ENCODE measurements around the gene ACBD6. TPM values are rescaled to one million over a fixed set of nuclear protein-coding genes. Genes with fewer than 3 reads are reported as not detected.

Gene ACBD6
- total RNA-seq, 1 experiment from 2014 or later: 74.0 TPM

GRCh38 chr1:180247580-180247979, 254.8 kb downstream of the ACBD6 start:
- Histone ChIP-seq H3K27me3 (ENCODE audit: low read length) (no peaks in the 10 kb centered on the region), H3K79me2 (ENCODE audit: low read length) (no peaks in the 10 kb centered on the region), H3K9me2 (replicated peaks; ENCODE audit: insufficient read depth, low read length) (no peaks in the 10 kb centered on the region), H3K9ac (ENCODE audit: low read length) (no peak overlapping the region), H3K36me3 (ENCODE audit: insufficient read depth, low read length) (no peaks in the 10 kb centered on the region), H3K4me1 (ENCODE audit: low read length) (no peaks in the 10 kb centered on the region), H3K4me2 (ENCODE audit: low read depth, low read length, poor library complexity, severe bottlenecking) (no peak overlapping the region), H3K4me3 (ENCODE audit: low read length) (no peak overlapping the region), H3K9me3 (ENCODE audit: low read length) (no peaks in the 10 kb centered on the region), H2AFZ (ENCODE audit: low read length) (no peak overlapping the region), H3K27ac (ENCODE audit: low read length) (no peak overlapping the region), H4K20me1 (ENCODE audit: insufficient read depth, low read depth, low read length) (no peaks in the 10 kb centered on the region)
- DNase-seq: no peak

GRCh38 chr1:180247061-180247460, 255.3 kb downstream of the ACBD6 start:
- Histone ChIP-seq H3K4me3 (ENCODE audit: low read length) (no peak overlapping the region), H3K79me2 (ENCODE audit: low read length) (no peaks in the 10 kb centered on the region), H3K4me2 (ENCODE audit: low read depth, low read length, poor library complexity, severe bottlenecking) (no peak overlapping the region), H3K9me2 (replicated peaks; ENCODE audit: insufficient read depth, low read length) (no peaks in the 10 kb centered on the region), H2AFZ (ENCODE audit: low read length) (no peak overlapping the region), H3K27ac (ENCODE audit: low read length) (no peak overlapping the region), H3K36me3 (ENCODE audit: insufficient read depth, low read length) (no peaks in the 10 kb centered on the region), H3K9me3 (ENCODE audit: low read length) (no peaks in the 10 kb centered on the region), H3K4me1 (ENCODE audit: low read length) (no peaks in the 10 kb centered on the region), H3K9ac (ENCODE audit: low read length) (no peak overlapping the region), H4K20me1 (ENCODE audit: insufficient read depth, low read depth, low read length) (no peaks in the 10 kb centered on the region), H3K27me3 (ENCODE audit: low read length) (no peaks in the 10 kb centered on the region)
- no peak for DNase-seq

DNA sequence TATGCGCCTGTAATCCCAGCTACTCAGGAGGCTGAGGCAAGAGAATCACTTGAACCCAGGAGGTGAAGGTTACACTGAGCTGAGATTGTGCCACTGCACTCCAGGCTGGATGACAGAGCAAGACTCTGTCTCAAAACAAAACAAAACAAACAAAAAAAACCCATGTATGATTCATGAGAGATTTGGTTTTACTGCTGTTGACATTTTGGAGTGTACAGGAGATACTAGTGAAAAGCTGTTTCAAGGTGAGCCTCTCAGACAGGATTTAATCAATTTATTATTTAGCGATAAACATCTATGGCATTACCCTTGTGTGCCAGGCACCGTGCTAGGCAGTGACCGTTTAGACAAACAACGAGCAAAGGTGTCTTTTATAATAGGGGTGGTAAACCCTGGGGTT, 255.8 kb downstream of the ACBD6 start:
- H2AFZ ChIP-seq (ENCODE audit: low read length): no peak overlapping the region
- no peak overlapping the region for H3K27ac ChIP-seq (ENCODE audit: low read length)
- H3K9me2 ChIP-seq (replicated peaks; ENCODE audit: insufficient read depth, low read length): no peaks in the 10 kb centered on the region
- H3K36me3 ChIP-seq (ENCODE audit: insufficient read depth, low read length): no peaks in the 10 kb centered on the region
- DNase-seq: no peak
- H3K79me2 ChIP-seq (ENCODE audit: low read length): no peaks in the 10 kb centered on the region
- no peaks in the 10 kb centered on the region for H3K9me3 ChIP-seq (ENCODE audit: low read length)
- H3K4me2 ChIP-seq (ENCODE audit: low read depth, low read length, poor library complexity, severe bottlenecking): no peak overlapping the region
- H3K4me1 ChIP-seq (ENCODE audit: low read length): no peaks in the 10 kb centered on the region
- no peaks in the 10 kb centered on the region for H4K20me1 ChIP-seq (ENCODE audit: insufficient read depth, low read depth, low read length)
- no peaks in the 10 kb centered on the region for H3K27me3 ChIP-seq (ENCODE audit: low read length)
- no peak overlapping the region for H3K4me3 ChIP-seq (ENCODE audit: low read length)
- no peak overlapping the region for H3K9ac ChIP-seq (ENCODE audit: low read length)

DNA sequence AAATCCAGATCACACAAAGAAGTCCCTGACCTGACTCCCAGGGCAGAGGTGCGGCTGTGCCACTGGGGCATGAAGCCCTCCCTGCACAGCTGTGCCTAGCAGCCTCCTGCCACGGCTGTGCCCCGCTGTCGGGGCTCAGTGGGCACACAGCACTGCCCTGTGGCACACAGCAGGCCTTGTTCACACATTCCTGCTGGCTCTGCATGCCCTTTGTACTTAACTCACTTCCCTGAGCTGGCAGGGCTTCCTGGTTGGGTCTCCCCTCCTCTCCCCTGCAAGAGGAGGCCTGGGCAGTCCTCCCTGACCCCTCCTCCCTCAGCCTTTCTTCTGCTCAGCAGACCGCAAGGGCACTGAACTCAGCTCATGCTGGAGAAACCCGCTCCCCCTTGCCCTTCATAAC, 257.5 kb downstream of the ACBD6 start:
- H3K4me3 ChIP-seq (ENCODE audit: low read length): no peak overlapping the region
- DNase-seq: no peak
- no peak overlapping the region for H2AFZ ChIP-seq (ENCODE audit: low read length)
- H3K9me2 ChIP-seq (replicated peaks; ENCODE audit: insufficient read depth, low read length): no peaks in the 10 kb centered on the region
- H3K4me2 ChIP-seq (ENCODE audit: low read depth, low read length, poor library complexity, severe bottlenecking): no peak overlapping the region
- no peaks in the 10 kb centered on the region for H3K4me1 ChIP-seq (ENCODE audit: low read length)
- no peak overlapping the region for H3K27ac ChIP-seq (ENCODE audit: low read length)
- H3K27me3 ChIP-seq (ENCODE audit: low read length): no peaks in the 10 kb centered on the region; the same call in 1 of the 2 replicates
- no peaks in the 10 kb centered on the region for H4K20me1 ChIP-seq (ENCODE audit: insufficient read depth, low read depth, low read length)
- H3K9ac ChIP-seq (ENCODE audit: low read length): no peak overlapping the region
- H3K9me3 ChIP-seq (ENCODE audit: low read length): no peaks in the 10 kb centered on the region
- no peaks in the 10 kb centered on the region for H3K79me2 ChIP-seq (ENCODE audit: low read length)
- no peaks in the 10 kb centered on the region for H3K36me3 ChIP-seq (ENCODE audit: insufficient read depth, low read length)

GRCh38 chr1:180243517-180244221, 258.7 kb downstream of the ACBD6 start:
- H3K4me1 ChIP-seq (ENCODE audit: low read length): no peaks in the 10 kb centered on the region
- H3K4me2 ChIP-seq (ENCODE audit: low read depth, low read length, poor library complexity, severe bottlenecking): no peak overlapping the region
- no peak overlapping the region for H2AFZ ChIP-seq (ENCODE audit: low read length)
- H3K36me3 ChIP-seq (ENCODE audit: insufficient read depth, low read length): no peaks in the 10 kb centered on the region
- no peaks in the 10 kb centered on the region for H4K20me1 ChIP-seq (ENCODE audit: insufficient read depth, low read depth, low read length)
- H3K27ac ChIP-seq (ENCODE audit: low read length): no peak overlapping the region
- H3K9me2 ChIP-seq (replicated peaks; ENCODE audit: insufficient read depth, low read length): no peaks in the 10 kb centered on the region
- H3K79me2 ChIP-seq (ENCODE audit: low read length): no peaks in the 10 kb centered on the region
- H3K9me3 ChIP-seq (ENCODE audit: low read length): no peaks in the 10 kb centered on the region
- H3K27me3 ChIP-seq (ENCODE audit: low read length): no peaks in the 10 kb centered on the region; the same call in 1 of the 2 replicates
- no peak overlapping the region for H3K4me3 ChIP-seq (ENCODE audit: low read length)
- DNase-seq: no peak
- H3K9ac ChIP-seq (ENCODE audit: low read length): no peak overlapping the region

DNA sequence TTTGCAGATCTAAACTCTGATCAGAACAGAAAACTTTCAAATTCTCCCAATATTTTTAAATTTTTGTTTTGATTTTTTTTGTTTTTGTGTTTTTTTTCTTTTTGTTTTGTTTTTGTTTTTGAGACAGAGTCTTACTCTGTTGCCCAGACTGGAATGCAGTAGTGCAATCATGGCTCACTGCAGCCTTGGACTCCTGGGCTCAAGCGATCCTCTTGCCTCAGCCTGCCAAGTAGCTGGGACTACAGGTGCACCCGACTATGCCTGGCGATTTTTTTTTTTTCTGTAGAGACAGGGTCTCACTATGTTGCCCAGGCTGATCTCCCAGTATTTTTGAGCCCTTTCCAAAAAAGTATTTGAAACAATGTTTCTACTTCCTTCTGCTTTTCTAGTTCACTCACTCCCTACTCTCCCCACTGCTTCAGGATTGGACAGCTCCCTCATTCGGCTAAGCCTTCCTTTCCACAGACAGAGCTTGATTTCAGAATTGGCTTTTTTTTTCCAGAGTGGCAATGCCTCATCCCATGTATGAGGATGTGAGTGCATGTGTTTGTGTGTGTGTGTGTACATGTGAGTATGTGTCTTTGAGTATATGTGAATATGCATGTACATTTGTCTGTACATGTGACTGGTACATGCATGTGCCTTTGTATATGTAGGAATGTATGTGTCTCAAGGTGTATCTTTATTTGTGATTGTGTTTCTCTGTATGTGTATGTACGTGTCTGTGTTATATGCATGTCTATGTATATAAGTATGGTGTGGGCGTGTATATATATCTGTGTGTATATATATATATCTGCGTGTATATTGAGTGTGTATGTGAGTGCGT, 260.4 kb downstream of the ACBD6 start:
- Histone ChIP-seq H3K79me2 (ENCODE audit: low read length) (no peaks in the 10 kb centered on the region), H3K4me2 (ENCODE audit: low read depth, low read length, poor library complexity, severe bottlenecking) (no peak overlapping the region), H3K27ac (ENCODE audit: low read length) (no peak overlapping the region), H4K20me1 (ENCODE audit: insufficient read depth, low read depth, low read length) (no peaks in the 10 kb centered on the region), H3K4me1 (ENCODE audit: low read length) (no peaks in the 10 kb centered on the region), H2AFZ (ENCODE audit: low read length) (no peak overlapping the region), H3K36me3 (ENCODE audit: insufficient read depth, low read length) (no peaks in the 10 kb centered on the region), H3K27me3 (ENCODE audit: low read length) (no peaks in the 10 kb centered on the region; the same call in 1 of the 2 replicates), H3K9me3 (ENCODE audit: low read length) (no peaks in the 10 kb centered on the region), H3K4me3 (ENCODE audit: low read length) (no peak overlapping the region), H3K9me2 (replicated peaks; ENCODE audit: insufficient read depth, low read length) (no peaks in the 10 kb centered on the region), H3K9ac (ENCODE audit: low read length) (no peak overlapping the region)
- no peak for DNase-seq

DNA sequence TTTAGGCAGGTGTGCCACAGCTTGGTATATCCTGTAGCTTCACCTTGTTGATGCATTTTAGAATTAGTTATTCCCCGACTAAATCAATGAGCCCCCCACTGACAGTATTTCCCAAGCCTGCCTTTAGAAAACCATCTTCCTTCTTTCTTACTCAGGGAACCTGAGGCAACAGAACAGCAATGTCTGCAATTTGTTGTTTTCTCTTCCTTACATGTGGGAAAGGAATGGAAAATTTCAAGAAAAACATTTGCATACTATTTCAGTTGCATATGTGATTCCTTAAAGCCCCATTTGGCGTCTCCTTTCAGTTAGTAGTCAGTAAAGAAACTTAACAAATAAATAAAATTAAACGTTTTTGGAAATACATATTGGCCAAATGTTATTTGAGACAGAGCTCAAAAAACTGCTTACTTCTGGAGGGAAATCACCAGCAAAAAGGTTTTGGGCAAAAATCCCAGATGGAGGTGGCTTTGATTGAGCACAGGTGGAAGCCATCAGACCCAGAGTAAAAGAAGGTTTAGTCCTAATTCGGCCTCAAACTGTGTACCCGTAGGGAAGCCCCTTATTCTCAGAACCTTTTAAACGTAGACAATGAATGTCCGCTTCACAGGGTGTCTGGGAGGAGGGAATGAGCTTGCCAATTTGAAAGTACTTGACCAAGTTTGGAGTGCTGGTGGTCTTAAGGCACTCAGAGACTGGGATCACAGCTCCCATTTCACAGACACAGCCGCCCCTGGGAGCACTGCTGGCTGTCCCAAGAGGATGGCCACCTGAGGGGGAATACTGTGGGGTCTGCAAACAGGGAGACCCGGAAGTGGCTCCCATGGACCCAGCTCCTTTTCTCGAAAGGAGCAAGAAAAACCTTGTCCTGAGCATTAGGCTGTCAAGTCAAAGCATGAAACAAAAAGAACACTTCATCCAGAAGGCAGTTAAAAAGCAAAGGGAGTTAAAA, 263.0 kb downstream of the ACBD6 start:
- no peak overlapping the region for H3K9ac ChIP-seq (ENCODE audit: low read length)
- no peak overlapping the region for H2AFZ ChIP-seq (ENCODE audit: low read length)
- H3K79me2 ChIP-seq (ENCODE audit: low read length): no peaks in the 10 kb centered on the region
- no peaks in the 10 kb centered on the region for H4K20me1 ChIP-seq (ENCODE audit: insufficient read depth, low read depth, low read length)
- no peaks in the 10 kb centered on the region for H3K36me3 ChIP-seq (ENCODE audit: insufficient read depth, low read length)
- H3K4me1 ChIP-seq (ENCODE audit: low read length): no peaks in the 10 kb centered on the region
- H3K27me3 ChIP-seq (ENCODE audit: low read length): no peaks in the 10 kb centered on the region; the same call in 1 of the 2 replicates
- no peak overlapping the region for H3K4me2 ChIP-seq (ENCODE audit: low read depth, low read length, poor library complexity, severe bottlenecking)
- no peak overlapping the region for H3K4me3 ChIP-seq (ENCODE audit: low read length)
- no peak overlapping the region for H3K27ac ChIP-seq (ENCODE audit: low read length)
- DNase-seq: no peak
- H3K9me2 ChIP-seq (replicated peaks; ENCODE audit: insufficient read depth, low read length): no peaks in the 10 kb centered on the region
- no peaks in the 10 kb centered on the region for H3K9me3 ChIP-seq (ENCODE audit: low read length)

DNA sequence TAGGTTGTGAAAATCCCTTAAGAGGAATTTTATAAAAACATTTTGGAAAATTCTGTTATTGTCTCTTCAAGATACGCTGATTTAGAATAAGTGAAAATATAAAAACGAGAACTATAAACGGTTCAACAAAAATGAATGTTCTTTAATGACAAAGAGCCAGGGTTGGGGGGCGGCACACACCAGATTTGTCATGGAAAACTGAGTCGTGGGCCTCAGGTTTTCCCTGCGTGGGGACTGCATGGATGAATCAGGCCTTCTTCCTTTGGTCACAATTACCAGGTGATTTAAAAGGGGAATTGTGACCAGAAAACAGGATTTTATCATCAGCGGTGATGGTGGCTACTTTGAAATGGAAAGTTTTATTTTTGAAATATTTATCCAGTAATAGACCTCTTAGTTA, 263.7 kb downstream of the ACBD6 start:
- Histone ChIP-seq H3K79me2 (ENCODE audit: low read length) (no peaks in the 10 kb centered on the region), H3K9ac (ENCODE audit: low read length) (no peak overlapping the region), H3K36me3 (ENCODE audit: insufficient read depth, low read length) (no peaks in the 10 kb centered on the region), H3K27ac (ENCODE audit: low read length) (no peak overlapping the region), H3K27me3 (ENCODE audit: low read length) (no peaks in the 10 kb centered on the region; the same call in 1 of the 2 replicates), H4K20me1 (ENCODE audit: insufficient read depth, low read depth, low read length) (no peaks in the 10 kb centered on the region), H3K4me1 (ENCODE audit: low read length) (no peaks in the 10 kb centered on the region), H3K4me2 (ENCODE audit: low read depth, low read length, poor library complexity, severe bottlenecking) (no peak overlapping the region), H3K9me2 (replicated peaks; ENCODE audit: insufficient read depth, low read length) (no peaks in the 10 kb centered on the region), H3K9me3 (ENCODE audit: low read length) (no peaks in the 10 kb centered on the region), H2AFZ (ENCODE audit: low read length) (no peak overlapping the region), H3K4me3 (ENCODE audit: low read length) (no peak overlapping the region)
- DNase-seq: no peak

Measured in Karpas-422 (cell line).